Erythroblast (primary cell): Measurements from ENCODE around the gene KRT83.

ENCODE experiments used
- GATA1 ChIP-seq: IDR thresholded peaks from 2 replicates; pipeline ENCODE4 v1.6.1; 2011; ENCODE audit warnings: low read depth, mild to moderate bottlenecking, control low read depth, low read length, moderate library complexity
- POLR2A ChIP-seq: IDR thresholded peaks from 2 replicates; pipeline ENCODE4 v1.6.1; 2011; ENCODE audit warnings: mild to moderate bottlenecking, low read length

- TF ChIP-seq POLR2A: no peak
- TF ChIP-seq GATA1: no peak
These were observed 21.7 kb upstream of the KRT83 start for GRCh38 chr12:52342781-52343490.
